Measurements from ENCODE around the gene DNAH14.
"Not testable (repeated sequence)": the region's sequence is repeated elsewhere in the genome, so short reads cannot be mapped to it uniquely, and the experiment has no call there.

DNAH14 gene

DNA sequence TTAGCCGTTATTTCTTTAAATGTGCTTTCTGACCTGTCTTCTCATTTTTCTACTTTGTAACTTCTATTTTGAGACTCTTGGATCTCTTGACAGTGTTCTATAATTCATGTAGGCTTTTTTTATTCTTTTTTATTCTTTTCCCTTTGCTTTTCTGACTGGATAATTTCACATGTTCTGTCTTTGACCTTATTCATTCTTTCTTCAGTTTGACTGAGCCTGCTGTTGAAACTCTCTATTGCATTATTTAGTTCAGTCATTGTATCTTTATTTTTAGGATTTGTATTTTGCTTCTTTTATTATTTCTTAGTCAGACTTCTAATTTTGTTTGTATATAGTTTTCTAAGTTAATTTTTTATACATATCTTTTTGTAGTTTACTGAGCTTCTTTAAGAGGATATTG is 66.1 kb downstream of the DNAH14 start:
- no peak for DNase-seq (ENCODE audit: low spot score)

DNA sequence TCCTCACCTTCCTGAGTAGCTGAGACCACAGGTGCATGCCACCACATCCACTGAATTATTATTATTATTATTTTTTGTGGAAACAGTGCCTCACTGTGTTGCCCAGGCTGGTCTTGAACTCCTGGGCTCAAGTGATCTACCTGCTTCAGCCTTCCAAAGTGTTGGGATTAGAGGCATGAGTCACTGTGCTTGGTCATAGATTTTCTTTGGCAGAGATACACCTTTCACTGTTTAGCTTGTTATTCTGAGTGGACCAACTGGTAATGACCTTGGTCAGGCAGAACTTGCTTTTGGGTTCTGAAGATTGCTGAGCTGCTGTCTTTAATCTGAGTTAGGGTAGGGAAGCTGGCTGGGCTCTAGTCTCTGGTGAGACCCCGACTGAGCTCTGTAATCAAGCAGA is 66.8 kb downstream of the DNAH14 start:
- no peak for DNase-seq (ENCODE audit: low spot score)

DNA sequence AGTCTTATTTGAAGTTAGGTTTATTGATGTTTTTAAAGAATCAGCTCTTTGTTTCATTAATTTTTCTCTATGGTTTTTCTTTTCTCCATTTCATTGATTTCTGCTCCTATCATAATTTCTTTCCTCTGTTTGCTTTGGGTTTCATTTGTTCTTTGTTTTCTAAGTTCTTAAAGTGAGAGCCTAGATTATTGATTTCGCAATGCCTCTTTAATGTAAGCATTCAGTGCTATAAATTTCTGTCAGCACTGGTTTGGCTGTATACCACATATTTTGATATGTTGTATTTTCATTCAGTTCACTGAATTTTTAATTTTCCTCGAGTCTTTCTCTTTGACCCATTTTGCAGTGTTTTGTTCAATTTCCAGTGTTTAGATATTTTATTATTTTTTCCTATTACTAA is 68.7 kb downstream of the DNAH14 start:
- no peak for DNase-seq (ENCODE audit: low spot score)

DNA sequence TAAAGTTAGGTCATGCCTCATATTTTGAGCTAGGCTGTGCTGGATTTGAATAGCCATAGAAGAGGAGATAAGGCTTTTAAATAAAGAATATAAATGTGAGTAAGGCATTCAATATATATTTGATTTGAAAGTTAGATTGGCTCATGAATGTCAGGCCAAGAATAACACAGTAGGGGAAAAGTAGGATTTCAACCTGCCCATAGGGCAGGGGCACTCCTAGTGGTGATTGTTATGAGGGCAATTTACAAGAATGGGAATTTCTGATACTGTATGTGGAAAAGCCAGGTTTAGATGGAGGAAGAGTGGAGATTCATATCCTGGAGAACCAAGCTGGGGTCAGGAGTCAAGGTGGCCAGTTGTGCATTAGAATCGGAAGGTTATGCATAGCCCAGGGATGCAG is 74.9 kb downstream of the DNAH14 start:
- DNase-seq (ENCODE audit: low spot score), result no peak

DNA sequence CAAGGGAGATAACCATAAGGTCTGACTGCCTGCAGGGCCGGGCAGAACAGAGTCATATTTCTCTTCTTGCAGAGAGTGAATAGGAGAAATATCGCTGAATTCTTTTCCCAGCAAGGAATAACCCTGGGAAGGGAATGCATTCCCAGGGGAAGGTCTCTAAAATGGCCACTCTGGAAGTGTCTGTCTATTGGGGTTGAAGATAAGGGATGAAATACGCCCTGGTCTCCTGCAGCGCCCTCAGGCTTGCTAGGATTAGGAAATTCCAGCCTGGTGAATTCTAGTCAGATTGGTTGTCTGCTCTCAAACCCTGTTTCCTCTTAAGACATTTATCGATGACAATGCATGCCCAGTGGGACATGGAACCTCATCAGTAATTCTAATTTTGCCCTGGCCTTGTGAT is 76.9 kb downstream of the DNAH14 start:
- DNase-seq (ENCODE audit: low spot score), result not testable (repeated sequence)

DNA sequence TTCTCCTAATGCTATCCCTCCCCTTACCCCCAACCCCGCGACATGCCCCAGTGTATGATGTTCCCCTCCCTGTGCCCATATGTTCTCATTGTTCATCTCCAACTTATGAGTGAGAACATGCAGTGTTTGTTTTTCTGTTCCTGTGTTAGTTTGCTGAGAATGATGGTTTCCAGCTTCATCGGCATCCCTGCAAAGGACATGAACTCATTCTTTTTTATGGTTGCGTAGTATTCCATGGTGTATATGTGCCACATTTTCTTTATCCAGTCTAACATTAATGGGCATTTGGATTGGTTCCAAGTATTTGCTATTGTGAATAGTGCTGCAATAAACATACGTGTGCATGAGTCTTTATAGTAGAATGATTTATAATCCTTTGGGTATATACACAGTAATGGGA is 78.6 kb downstream of the DNAH14 start:
- not testable (repeated sequence) for DNase-seq (ENCODE audit: low spot score)

DNA sequence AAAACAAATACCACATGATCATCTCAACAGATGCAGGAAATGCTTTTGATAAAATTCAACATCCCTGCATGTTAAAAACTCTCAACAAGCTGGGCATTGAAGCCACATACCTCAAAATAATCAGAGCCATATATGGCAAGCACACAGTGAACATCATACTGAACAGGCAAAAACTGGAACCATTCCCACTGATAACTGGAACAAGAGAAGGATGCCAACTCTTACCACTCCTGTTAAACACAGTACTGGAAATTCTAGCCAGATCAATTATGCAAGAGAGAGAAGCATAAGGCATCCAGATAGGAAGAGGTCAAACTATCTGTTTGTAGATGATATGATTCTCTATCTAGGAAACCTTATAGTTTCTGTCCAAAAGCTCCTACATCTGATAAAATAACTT is 91.6 kb downstream of the DNAH14 start:
- no peak for DNase-seq (ENCODE audit: low spot score)

DNA sequence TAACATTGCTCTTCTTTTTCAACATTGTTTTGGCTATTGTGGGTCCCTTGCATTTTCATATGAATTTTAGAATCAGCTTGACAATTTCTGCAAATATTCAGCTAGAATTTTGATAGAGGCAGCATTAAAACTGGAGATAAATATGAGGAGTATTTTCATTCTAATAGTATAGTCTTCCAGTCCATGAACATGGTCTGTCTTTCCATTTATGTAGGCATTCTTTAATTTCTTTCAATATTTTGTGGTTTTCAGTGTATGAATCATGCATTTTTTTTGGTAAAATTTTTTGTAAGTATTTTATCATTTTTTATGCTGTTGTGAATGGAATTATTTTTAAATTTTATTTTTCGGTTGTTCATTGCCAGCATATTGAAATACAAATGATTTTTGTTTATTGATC is 97.2 kb downstream of the DNAH14 start:
- DNase-seq (ENCODE audit: low spot score), result no peak

DNA sequence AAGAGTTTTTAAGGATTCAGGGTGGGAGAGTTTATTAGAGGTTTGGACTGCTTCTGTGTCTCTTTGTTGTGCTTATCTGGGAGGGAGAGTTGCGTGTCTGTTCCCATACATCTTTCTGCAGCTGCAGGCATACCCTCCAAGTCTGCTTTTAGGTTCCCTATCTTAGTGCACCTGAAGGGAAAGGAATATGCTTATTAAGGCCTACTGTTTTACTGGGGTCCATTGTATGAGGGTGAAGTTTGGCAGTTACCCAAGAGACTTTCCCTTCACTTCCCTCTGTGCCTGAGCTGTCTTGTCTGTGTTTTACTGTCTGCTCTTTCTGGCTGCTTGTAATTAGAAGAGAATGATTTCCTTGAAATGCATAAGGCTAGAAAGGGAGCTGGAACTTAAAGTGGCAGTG is 107.0 kb downstream of the DNAH14 start:
- DNase-seq (ENCODE audit: low spot score), result not testable (repeated sequence)

DNA sequence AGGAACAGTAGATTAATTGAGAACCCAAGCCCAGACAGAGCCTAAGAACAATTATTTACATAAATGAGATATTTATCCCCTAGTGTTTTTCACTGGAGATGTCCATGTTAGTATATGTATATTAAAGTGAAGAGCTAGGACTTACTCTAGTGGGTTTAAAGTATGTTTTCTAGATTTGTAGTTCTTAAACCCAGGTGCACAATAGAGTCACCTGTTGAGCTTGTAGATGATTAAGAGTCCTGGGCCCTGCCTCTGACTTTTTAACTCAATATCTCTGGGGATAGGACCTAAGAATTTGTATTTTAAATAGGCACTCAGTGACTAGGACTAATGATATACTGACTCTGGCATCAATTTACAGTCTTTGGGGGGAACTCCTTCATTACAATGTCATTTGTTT is 112.8 kb downstream of the DNAH14 start:
- no peak for DNase-seq (ENCODE audit: low spot score)

DNA sequence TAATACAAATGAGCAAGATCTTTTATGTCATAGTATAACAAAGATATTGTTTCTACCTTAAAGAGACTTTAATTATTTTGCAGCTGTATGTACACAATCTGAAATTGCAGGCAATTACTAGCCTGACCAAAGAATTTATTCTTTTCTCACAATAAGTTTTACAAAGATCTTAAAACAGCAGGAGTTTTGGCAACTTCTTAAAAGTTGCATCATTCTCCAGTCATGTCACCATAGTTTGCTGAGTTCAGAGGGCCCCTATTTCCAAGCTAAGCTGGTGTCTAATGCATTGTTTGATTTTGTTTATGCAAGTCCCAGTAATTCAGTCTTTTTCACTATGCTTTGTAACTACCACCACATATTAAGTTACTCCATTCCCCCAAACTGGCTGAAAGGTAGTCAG is 114.8 kb downstream of the DNAH14 start:
- no peak for DNase-seq (ENCODE audit: low spot score)

DNA sequence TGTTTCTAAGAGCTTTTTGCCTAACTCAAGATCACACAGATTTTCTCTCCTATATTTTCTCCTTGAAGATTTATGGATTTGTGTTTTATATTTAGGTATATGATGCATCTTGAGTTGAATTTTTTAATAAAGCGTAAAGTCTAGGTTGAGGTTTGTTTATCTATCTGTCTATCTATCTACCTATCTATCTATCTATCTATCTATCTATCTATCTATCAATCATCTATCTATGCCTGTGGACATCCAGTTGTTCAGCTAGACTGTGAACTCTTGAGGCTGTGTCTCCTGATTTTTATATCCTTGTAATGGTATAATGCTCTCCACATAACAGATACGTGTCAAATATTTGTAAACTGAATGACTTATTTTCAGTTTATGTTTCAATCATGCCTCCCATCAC is 120.1 kb downstream of the DNAH14 start:
- no peak for DNase-seq (ENCODE audit: low spot score)

DNA sequence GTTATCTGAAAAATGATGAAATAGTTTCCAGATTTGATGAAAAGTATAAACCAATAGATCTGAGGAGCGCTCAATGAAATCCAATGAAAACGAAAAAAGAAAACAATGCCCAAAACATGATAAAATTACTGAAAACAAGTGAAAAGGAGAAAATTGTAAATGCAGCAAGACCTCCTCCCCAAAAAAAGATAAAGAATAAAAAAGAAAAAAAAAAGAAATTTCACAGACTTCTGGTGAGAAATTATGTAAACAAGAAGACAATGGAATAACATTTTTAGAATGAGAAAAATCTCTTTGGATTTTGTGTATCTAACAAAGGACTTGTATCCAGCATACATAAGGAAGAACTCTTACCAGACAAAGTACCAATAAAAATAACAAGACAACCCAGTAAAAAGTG is 134.2 kb downstream of the DNAH14 start:
- DNase-seq (ENCODE audit: low spot score), result no peak

DNA sequence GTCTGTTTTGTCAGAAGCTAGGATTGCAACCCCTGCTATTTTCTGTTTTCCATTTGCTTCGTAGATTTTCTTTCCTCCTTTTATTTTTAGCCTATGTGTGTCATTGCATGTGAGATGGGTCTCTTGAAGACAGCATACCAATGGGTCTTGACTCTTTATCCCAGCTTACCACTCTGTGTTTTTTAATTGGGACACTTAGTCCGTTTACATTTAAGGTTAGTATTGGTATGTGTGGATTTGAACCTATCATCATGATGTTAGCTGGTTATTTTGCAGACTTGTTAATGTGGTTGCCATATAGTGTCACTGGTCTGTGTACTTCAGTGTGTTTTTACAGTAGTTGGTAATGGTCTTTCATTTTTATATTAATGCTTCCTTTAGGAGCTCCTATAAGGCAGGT is 141.5 kb downstream of the DNAH14 start:
- no peak for DNase-seq (ENCODE audit: low spot score)

DNA sequence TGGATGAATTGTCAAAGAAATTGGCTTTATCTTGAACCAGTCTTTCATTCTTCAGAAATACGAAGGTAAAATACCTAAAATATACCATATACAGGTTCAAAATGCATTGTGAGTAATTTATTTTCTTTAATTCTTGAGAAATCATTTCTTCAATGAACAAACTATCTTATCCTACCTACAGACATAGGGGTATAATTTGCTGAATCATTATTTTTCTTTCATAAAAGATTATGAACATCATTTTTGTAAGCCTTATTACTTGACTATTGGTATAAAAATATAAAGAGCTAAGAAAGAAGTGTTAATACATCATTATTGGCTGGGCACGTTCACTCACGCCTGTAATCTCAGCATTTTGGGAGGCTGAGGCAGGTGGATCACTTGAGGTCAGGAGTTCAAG is 167.7 kb downstream of the DNAH14 start:
- DNase-seq (ENCODE audit: low spot score), result no peak

DNA sequence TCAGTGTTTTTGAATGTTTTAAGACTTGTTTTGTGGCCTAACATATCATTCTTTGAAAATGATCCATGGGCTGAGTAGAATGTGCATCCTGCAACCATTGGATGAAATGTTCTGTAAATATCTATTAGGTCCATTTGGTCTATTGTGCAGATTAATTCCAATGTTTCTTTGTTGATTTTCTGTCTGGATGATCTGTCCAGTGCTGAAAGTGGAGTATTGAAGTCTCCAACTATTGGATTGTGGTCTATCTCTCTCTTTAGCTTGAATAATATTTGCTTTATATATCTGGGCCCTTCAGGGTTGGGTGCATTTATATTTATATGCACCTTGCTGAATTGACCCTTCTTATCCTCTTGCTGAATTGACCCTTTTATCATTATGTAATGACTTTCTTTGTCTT is 181.5 kb downstream of the DNAH14 start:
- no peak for DNase-seq (ENCODE audit: low spot score)

DNA sequence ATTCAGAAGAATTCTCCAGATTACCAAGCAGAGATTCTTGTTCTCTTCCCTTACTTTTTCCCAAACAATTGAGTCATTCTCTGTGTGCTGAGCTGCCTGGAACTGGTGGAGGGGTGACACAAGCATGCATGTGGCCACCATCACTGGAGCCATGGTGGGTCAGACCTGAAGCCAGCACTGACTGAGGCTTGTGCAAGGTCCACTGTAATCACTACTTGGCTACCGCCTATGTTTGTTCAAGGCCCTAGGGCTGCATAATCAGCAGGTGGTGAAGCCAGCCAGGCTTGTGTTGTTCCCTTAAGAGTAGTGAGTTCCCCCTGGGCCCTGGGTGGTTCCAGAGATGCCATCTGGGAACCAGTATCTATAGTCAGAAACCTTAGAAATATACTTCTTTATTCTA is 183.8 kb downstream of the DNAH14 start:
- DNase-seq (ENCODE audit: low spot score), result no peak

DNA sequence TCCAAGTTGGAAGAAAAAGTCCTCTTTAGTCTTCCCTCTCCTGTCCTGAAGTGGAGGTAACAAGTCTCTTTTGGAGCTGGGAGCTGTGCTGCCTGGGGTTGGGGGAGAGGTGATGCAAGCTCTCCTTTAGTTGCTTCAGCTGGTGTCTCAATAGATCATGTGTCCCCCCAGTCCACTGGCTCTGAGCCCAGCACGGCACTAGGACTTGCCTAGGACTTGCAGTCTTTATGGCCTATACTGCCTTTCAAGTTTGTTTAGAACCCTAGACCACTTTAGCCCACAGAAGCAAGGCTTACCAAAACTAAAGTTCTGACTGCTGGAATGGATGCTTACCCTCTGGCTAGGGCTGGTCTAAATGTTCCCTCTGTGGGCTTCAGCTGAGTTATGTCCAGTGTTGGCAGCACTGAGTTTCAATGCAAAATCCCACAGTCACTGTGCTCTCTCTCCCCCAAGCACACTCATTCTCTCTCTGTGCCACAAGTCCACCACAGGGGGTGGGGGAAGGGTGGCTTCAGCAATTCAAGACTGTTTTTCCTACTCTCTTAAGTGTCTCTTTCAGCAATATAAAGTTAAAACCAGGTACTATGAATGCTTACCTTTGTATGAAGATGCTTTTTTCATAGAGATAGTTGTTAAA is 185.0 kb downstream of the DNAH14 start:
- no peak for DNase-seq (ENCODE audit: low spot score)

DNA sequence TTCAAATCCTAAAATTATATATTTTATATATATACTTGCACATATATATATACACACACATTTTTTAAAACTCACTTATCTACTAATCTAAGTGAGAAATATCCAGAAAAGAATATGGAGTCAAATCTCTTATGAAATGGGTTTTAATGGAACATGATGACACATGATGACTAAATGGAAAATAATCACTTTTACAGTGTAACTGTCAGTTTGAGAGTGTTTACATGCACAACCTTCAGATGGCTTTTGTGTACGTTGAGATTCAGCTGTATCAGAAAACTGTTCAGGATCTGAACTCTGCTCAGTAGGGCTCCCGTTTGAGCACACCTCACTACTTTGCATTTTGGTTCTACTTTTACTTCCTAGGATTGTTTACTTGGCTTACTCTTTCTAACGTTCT is 189.8 kb downstream of the DNAH14 start:
- DNase-seq (ENCODE audit: low spot score), result no peak

DNA sequence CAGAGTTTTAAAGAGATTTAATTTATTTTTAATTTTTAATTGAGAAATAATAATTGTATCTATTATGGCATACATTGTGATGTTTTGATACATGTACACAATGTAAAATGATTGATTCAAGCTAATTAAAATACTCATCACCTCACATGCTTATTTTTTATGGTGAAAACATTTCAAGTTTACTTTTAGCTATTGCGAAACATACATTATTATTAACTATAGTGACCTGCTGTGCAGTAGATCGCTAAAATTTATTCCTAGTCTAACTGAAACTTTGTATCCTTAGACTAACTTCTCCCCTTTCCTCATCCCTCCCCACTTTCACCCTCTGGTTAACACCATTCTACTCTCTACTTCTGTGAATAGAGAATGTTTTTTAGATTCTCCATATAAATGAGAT is 191.6 kb downstream of the DNAH14 start:
- DNase-seq (ENCODE audit: low spot score), result no peak

DNA sequence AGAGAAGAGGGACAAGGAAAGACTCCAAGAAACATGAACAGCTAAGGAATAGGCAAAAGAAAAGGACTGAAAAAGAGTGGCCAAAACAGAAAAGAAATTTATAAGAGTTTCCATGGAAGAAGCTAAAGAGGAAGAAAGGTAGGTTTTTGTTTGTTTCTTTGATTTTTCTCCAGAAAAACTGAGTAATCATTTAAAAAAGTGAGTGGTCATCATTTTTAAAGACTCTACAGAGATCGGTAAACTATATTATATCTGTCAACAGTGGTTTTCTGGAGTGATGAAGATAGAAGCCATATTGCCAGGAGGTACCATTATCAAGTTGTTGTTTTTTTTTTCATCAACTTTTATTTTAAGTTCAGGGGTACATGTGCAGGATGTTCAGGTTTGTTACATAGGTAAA is 202.4 kb downstream of the DNAH14 start:
- DNase-seq (ENCODE audit: low spot score), result no peak

DNA sequence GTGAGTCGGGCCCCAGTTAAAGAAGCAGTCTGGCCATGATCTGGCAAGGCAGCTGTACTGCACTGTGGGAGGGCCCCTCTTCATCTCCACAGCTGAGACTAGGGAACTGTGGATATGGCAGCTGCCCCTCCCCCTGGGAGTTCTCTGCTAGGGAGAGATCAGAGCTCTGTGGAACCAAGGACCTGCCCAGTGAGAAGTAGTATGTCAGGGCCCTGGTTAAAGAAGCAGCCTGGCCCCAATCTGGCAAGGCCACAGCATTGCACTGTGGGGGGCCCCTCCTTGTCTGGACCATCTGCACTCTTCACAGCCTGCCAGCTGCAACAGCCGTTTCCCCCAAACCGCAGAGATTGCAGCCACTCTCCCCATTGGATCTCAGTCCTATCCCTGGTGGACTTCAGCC is 208.5 kb downstream of the DNAH14 start:
- no peak for DNase-seq (ENCODE audit: low spot score)

DNA sequence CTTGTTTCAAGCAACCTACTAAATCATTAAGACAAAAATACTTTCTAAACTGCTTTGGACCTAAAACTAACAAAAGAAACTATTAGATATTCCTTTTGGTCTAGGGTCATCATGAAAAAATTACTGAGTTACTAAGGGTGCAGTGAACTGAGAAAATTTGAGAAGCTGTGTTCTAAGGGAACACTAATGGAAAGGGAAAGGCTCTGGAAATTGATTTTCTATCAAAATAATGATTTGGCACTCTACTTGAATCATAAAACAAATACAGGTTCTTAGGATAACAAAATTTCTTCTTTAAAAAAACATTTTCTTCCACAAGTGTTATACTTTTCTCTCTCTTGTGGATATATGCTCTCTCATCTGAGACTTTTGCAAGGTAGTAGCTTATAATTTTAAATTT is 213.5 kb downstream of the DNAH14 start:
- no peak for DNase-seq (ENCODE audit: low spot score)

DNA sequence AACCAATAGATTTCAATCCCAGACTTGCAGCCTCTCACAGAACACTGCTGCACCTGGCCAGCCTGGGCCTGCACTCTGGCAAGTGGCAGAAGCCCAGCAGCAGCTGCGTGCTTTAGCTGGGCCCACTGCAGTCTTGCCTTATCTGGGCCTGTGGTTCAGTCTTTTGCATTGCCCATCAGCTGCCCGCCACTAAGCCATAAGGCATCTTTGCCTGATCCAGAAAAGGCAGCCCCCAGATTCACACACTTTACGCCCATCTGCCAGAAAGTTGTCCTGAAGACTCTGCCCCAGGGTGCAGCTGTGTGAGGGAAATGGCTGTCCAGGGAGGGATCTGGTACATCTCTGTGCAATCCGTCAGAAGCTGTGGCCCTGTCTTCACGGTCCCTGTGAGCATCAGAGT is 217.0 kb downstream of the DNAH14 start:
- DNase-seq (ENCODE audit: low spot score), result no peak

Data from SK-N-DZ (cell line).